Measurements from ENCODE around the gene ADGRB2.

Gene ADGRB2

GRCh38 chr1:31732751-31733289 lies 31.3 kb downstream of the ADGRB2 start:
- peaks cover 0 to 59% of the 10 kb centered on the region in 2 experiments; a peak in 2 of 3 replicates for H3K36me3 ChIP-seq (ENCODE audit: control insufficient read depth in 2 of 2, insufficient read depth in 1 of 2, low read length in 2 of 2)
- POLR2A ChIA-PET: no interaction called here
- H3K27ac ChIP-seq (ENCODE audit: extremely low read depth, low read depth, low read length): no peak overlapping the region
- H3K4me3 ChIP-seq (ENCODE audit: low read depth, low read length): no peak overlapping the region
- TF ChIP-seq ZNF501 (tag by site-specific recombination; IDR thresholded peaks at IDR 0.05) (no peak), SALL2 (tag by site-specific recombination; IDR thresholded peaks at IDR 0.05; ENCODE audit: borderline replicate concordance) (no peak), MEIS1 (CRISPR knock-in tag; IDR thresholded peaks at IDR 0.05; ENCODE audit: borderline replicate concordance) (no peak), ZNF76 (tag by site-specific recombination; IDR thresholded peaks at IDR 0.05; ENCODE audit: borderline replicate concordance, low read depth) (no peak), ZIC2 (tag by site-specific recombination; IDR thresholded peaks at IDR 0.05) (peak; percentile 18; the same call in 1 of the 2 replicates), ZNF561 (tag by site-specific recombination; IDR thresholded peaks at IDR 0.05; ENCODE audit: borderline replicate concordance) (no peak), GFI1B (tag by site-specific recombination; IDR thresholded peaks at IDR 0.05) (no peak), ZSCAN30 (tag by site-specific recombination; IDR thresholded peaks at IDR 0.05) (no peak), ZNF639 (tag by site-specific recombination; IDR thresholded peaks at IDR 0.05) (no peak), ZNF155 (tag by site-specific recombination; IDR thresholded peaks at IDR 0.05) (no peak), ZNF600 (tag by site-specific recombination; IDR thresholded peaks at IDR 0.05) (0 out of 2 replicates have a peak, but pooled peaks have one; percentile 26), FEZF1 (tag by site-specific recombination; IDR thresholded peaks at IDR 0.05) (no peak), ZNF18 (tag by site-specific recombination; IDR thresholded peaks at IDR 0.05) (no peak), ZNF449 (tag by site-specific recombination; IDR thresholded peaks at IDR 0.05) (no peak), KLF8 (tag by site-specific recombination; IDR thresholded peaks at IDR 0.05) (no peak), ZNF335 (tag by site-specific recombination; conservative IDR thresholded peaks at IDR 0.05) (no peak)
- no peaks in the 10 kb centered on the region for H3K9me3 ChIP-seq (ENCODE audit: control insufficient read depth, insufficient read depth, low read depth, low read length)
- CTCF ChIA-PET: interaction anchor here (1.4 kb wide), 1 partner anchor 17 kb away, joined by 8 read pairs; no protein-coding TSS in a partner anchor
- H3K4me1 ChIP-seq (ENCODE audit: control insufficient read depth, insufficient read depth, low read length): no peaks in the 10 kb centered on the region

GRCh38 chr1:31732343-31732742 lies 31.8 kb downstream of the ADGRB2 start:
- Histone ChIP-seq H3K4me3 (ENCODE audit: low read depth, low read length) (no peak overlapping the region), H3K36me3 (ENCODE audit: control insufficient read depth in 2 of 2, insufficient read depth in 1 of 2, low read length in 2 of 2) (peaks cover 0 to 59% of the 10 kb centered on the region in 2 experiments; a peak in 2 of 3 replicates), H3K27ac (ENCODE audit: extremely low read depth, low read depth, low read length) (no peak overlapping the region), H3K9me3 (ENCODE audit: control insufficient read depth, insufficient read depth, low read depth, low read length) (no peaks in the 10 kb centered on the region), H3K4me1 (ENCODE audit: control insufficient read depth, insufficient read depth, low read length) (no peaks in the 10 kb centered on the region)
- ChIA-PET POLR2A (no interaction called here), CTCF (interaction anchor here (0.8 to 1.7 kb wide), 3 partner anchors 15 to 17 kb away, joined by 3 to 9 read pairs (median 8); no protein-coding TSS in a partner anchor)
- TF ChIP-seq SP3 (tag by site-specific recombination; IDR thresholded peaks at IDR 0.05) (no peak), ZNF416 (tag by site-specific recombination; IDR thresholded peaks at IDR 0.05) (no peak), ZNF707 (tag by site-specific recombination; IDR thresholded peaks at IDR 0.05) (no peak), ZFP69B (tag by site-specific recombination; IDR thresholded peaks at IDR 0.05) (no peak), SETDB1 (IDR thresholded peaks at IDR 0.05; ENCODE audit: insufficient read length, low read length) (no peak), MEIS1 (CRISPR knock-in tag; IDR thresholded peaks at IDR 0.05; ENCODE audit: borderline replicate concordance) (no peak), ZFP41 (tag by site-specific recombination; IDR thresholded peaks at IDR 0.05; ENCODE audit: borderline replicate concordance) (no peak), ZNF692 (tag by site-specific recombination; IDR thresholded peaks at IDR 0.05) (no peak), ZNF335 (tag by site-specific recombination; conservative IDR thresholded peaks at IDR 0.05) (no peak), GLIS1 (tag by site-specific recombination; IDR thresholded peaks at IDR 0.05) (no peak), ZNF138 (tag by site-specific recombination; IDR thresholded peaks at IDR 0.05; ENCODE audit: borderline replicate concordance) (no peak), OVOL3 (tag by site-specific recombination; IDR thresholded peaks at IDR 0.05) (no peak), ZNF791 (tag by site-specific recombination; IDR thresholded peaks at IDR 0.05) (no peak), ZNF2 (tag by site-specific recombination; IDR thresholded peaks at IDR 0.05) (no peak), ZNF174 (tag by site-specific recombination; IDR thresholded peaks at IDR 0.05) (no peak), ZNF529 (tag by site-specific recombination; IDR thresholded peaks at IDR 0.05; ENCODE audit: insufficient replicate concordance) (no peak), ZNF514 (tag by site-specific recombination; IDR thresholded peaks at IDR 0.05) (no peak)
